SJCRH30 (cell line): ENCODE measurements around the gene DLL4. TPM values are rescaled to one million over a fixed set of nuclear protein-coding genes. Genes with fewer than 3 reads are reported as not detected.
A peak's percentile ranks its signal among the peaks of the same experiment; 100 is the strongest.

ENCODE experiments used
- DNase-seq, 2 experiments: peaks; one replicate each; pipeline ENCODE4 v3.0.0-alpha.2; 2015 to 2020
- H3K27ac ChIP-seq: fragments of 250-450 bp; sonication (Bioruptor Pico); 2 replicates; pipeline ENCODE4 v1.5.1; 2020; ENCODE audit warnings: mild to moderate bottlenecking, moderate library complexity
- H3K27me3 ChIP-seq: fragments of 250-450 bp; sonication (Bioruptor Pico); 2 replicates; pipeline ENCODE4 v1.5.1; 2020; ENCODE audit warnings: mild to moderate bottlenecking, moderate library complexity
- H3K36me3 ChIP-seq: fragments of 250-450 bp; sonication (Bioruptor Pico); 2 replicates; pipeline ENCODE4 v1.5.1; 2020; ENCODE audit warnings: mild to moderate bottlenecking, moderate library complexity
- H3K4me1 ChIP-seq: fragments of 250-450 bp; sonication (Bioruptor Pico); 2 replicates; pipeline ENCODE4 v1.5.1; 2020; ENCODE audit warnings: mild to moderate bottlenecking, moderate library complexity
- H3K4me3 ChIP-seq: fragments of 250-450 bp; sonication (Bioruptor Pico); 2 replicates; pipeline ENCODE4 v1.5.1; 2020; ENCODE audit warnings: mild to moderate bottlenecking, moderate library complexity
- H3K9me3 ChIP-seq: fragments of 250-450 bp; sonication (Bioruptor Pico); replicated peaks from 2 replicates; pipeline ENCODE4 v1.5.1; 2020; ENCODE audit warnings: mild to moderate bottlenecking, moderate library complexity
- total RNA-seq: library from RNA; depleted of rRNA; stranded (reverse); fragments of >200 nt; shearing (Covaris generic); gene quantifications from 2 replicates; pipeline ENCODE4 v1.2.3, GENCODE V29; 2014

DLL4 gene
- total RNA-seq, 1 experiment from 2014 or later: 0.43 TPM

DNA sequence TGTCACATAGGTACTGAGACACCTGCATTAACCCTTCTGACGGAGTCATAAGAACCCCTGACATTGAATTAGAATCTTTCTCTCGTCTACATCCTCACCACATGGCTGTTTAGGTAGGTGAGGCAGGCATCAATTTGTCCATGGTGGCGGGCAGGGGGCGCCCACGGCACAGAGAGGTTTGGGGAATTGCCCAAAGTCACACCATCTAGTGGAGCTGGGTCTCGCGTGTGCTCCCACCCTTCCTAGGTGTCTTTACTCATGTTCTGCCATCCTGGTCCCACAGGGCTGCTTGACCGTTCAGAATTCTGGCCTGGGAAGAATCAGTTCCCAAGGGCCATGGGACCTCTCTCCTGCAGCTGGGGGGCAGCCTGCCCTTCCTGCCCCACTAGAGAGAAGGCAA, 14.7 kb upstream of the DLL4 start:
- no peaks in the 10 kb centered on the region for H3K36me3 ChIP-seq
- H3K27ac ChIP-seq: no peak overlapping the region
- no peak overlapping the region for H3K4me3 ChIP-seq
- no peaks in the 10 kb centered on the region for H3K4me1 ChIP-seq
- peak in 1 of 2 experiments; percentile 43 for DNase-seq
- H3K27me3 ChIP-seq: no peaks in the 10 kb centered on the region
- H3K9me3 ChIP-seq: no peaks in the 10 kb centered on the region

- Histone ChIP-seq H3K27ac (no peak overlapping the region), H3K9me3 (no peaks in the 10 kb centered on the region), H3K4me1 (no peaks in the 10 kb centered on the region), H3K36me3 (no peaks in the 10 kb centered on the region), H3K27me3 (no peaks in the 10 kb centered on the region), H3K4me3 (no peak overlapping the region)
- DNase-seq: no peak
Observed at GRCh38 chr15:40915116-40915661, 14.0 kb upstream of the DLL4 start.

- H3K36me3 ChIP-seq: no peaks in the 10 kb centered on the region
- no peak for DNase-seq
- no peaks in the 10 kb centered on the region for H3K9me3 ChIP-seq
- H3K4me1 ChIP-seq: no peaks in the 10 kb centered on the region
- no peak overlapping the region for H3K27ac ChIP-seq
- no peaks in the 10 kb centered on the region for H3K27me3 ChIP-seq
- no peak overlapping the region for H3K4me3 ChIP-seq
Observed at GRCh38 chr15:40915679-40916078, 13.5 kb upstream of the DLL4 start.

- Histone ChIP-seq H3K27me3 (no peaks in the 10 kb centered on the region), H3K4me1 (no peaks in the 10 kb centered on the region), H3K4me3 (peak overlapping the region; percentile 50), H3K27ac (no peak overlapping the region), H3K36me3 (no peaks in the 10 kb centered on the region), H3K9me3 (no peaks in the 10 kb centered on the region)
- no peak for DNase-seq
Observed at GRCh38 chr15:40917585-40917984, 11.6 kb upstream of the DLL4 start.

DNA sequence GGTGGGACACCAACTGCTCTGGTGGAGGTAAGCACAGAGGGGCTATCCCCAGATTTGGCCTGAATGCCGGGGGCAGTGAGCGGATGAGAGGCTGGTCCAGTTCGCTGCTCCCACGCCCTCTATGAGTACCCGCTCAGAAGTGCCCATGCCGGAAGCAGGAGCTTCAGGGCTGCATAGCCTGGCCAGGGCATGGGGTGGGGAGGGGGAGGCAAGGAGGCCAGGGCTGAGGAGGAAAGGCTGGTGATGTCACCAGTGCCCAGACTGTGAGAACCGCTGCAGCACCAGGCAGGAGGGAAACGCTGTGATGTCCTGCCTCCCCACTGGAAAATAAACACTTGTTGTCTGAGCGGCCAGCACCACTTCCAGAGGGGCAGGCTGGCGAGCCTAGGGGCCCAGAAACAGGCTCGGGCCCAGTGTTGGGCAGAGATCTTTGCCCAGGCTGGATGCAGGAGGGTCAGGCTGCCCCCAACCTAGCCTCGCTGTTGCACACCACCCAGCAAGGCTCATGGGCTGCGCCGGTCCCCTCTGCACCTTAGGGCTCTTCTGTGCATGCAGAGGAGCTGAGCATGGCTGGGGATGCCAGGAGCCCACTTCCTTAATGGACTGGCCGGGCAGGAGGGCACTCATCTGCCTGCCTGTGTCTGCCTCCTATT, 10.9 kb upstream of the DLL4 start:
- Histone ChIP-seq H3K27me3 (no peaks in the 10 kb centered on the region), H3K27ac (peak overlapping the region; percentile 25; the same call in 1 of the 2 replicates), H3K4me1 (no peaks in the 10 kb centered on the region), H3K9me3 (no peaks in the 10 kb centered on the region), H3K36me3 (no peaks in the 10 kb centered on the region), H3K4me3 (peak overlapping the region; percentile 50)
- peak; percentile 42 to 50 for DNase-seq

- peak; percentile 59 to 63 for DNase-seq
- Histone ChIP-seq H3K4me3 (peak overlapping the region; percentile 50), H3K4me1 (no peaks in the 10 kb centered on the region), H3K9me3 (no peaks in the 10 kb centered on the region), H3K36me3 (no peaks in the 10 kb centered on the region), H3K27ac (peak overlapping the region; percentile 25), H3K27me3 (no peaks in the 10 kb centered on the region)
Observed at GRCh38 chr15:40918799-40919392, 10.2 kb upstream of the DLL4 start.

- H3K4me1 ChIP-seq: peaks cover 10% of the 10 kb centered on the region; the same call in 1 of the 2 replicates
- H3K27me3 ChIP-seq: peaks cover 15% of the 10 kb centered on the region; the same call in 1 of the 2 replicates
- H3K36me3 ChIP-seq: no peaks in the 10 kb centered on the region
- no peak for DNase-seq
- H3K9me3 ChIP-seq: no peaks in the 10 kb centered on the region
- no peak overlapping the region for H3K27ac ChIP-seq
- H3K4me3 ChIP-seq: no peak overlapping the region
Observed at GRCh38 chr15:40921949-40922607, 7.1 kb upstream of the DLL4 start.

GRCh38 chr15:40922608-40923005, 6.5 kb upstream of the DLL4 start:
- no peak overlapping the region for H3K27ac ChIP-seq
- H3K27me3 ChIP-seq: peaks cover 17% of the 10 kb centered on the region; the same call in 1 of the 2 replicates
- H3K4me1 ChIP-seq: peaks cover 13% of the 10 kb centered on the region; the same call in 1 of the 2 replicates
- H3K36me3 ChIP-seq: no peaks in the 10 kb centered on the region
- no peaks in the 10 kb centered on the region for H3K9me3 ChIP-seq
- no peak overlapping the region for H3K4me3 ChIP-seq
- no peak for DNase-seq

GRCh38 chr15:40923551-40923950, 5.6 kb upstream of the DLL4 start:
- Histone ChIP-seq H3K4me1 (peaks cover 13% of the 10 kb centered on the region; the same call in 1 of the 2 replicates), H3K36me3 (no peaks in the 10 kb centered on the region), H3K27ac (no peak overlapping the region), H3K27me3 (peaks cover 17% of the 10 kb centered on the region; the same call in 1 of the 2 replicates), H3K4me3 (no peak overlapping the region), H3K9me3 (no peaks in the 10 kb centered on the region)
- peak in 1 of 2 experiments; percentile 19 for DNase-seq

- H3K27me3 ChIP-seq: peaks cover 18% of the 10 kb centered on the region
- no peaks in the 10 kb centered on the region for H3K36me3 ChIP-seq
- no peak for DNase-seq
- H3K4me1 ChIP-seq: peaks cover 16% of the 10 kb centered on the region; the same call in 1 of the 2 replicates
- H3K27ac ChIP-seq: no peak overlapping the region
- H3K9me3 ChIP-seq: no peaks in the 10 kb centered on the region
- peak overlapping the region; percentile 27 for H3K4me3 ChIP-seq
Observed at GRCh38 chr15:40925495-40925862, 3.7 kb upstream of the DLL4 start.

GRCh38 chr15:40925863-40926658, 3.1 kb upstream of the DLL4 start:
- Histone ChIP-seq H3K36me3 (no peaks in the 10 kb centered on the region), H3K4me1 (peaks cover 17% of the 10 kb centered on the region; the same call in 1 of the 2 replicates), H3K27ac (no peak overlapping the region), H3K9me3 (no peaks in the 10 kb centered on the region), H3K27me3 (peaks cover 22% of the 10 kb centered on the region), H3K4me3 (peak overlapping the region; percentile 27)
- peak; percentile 35 to 45 for DNase-seq

DNA sequence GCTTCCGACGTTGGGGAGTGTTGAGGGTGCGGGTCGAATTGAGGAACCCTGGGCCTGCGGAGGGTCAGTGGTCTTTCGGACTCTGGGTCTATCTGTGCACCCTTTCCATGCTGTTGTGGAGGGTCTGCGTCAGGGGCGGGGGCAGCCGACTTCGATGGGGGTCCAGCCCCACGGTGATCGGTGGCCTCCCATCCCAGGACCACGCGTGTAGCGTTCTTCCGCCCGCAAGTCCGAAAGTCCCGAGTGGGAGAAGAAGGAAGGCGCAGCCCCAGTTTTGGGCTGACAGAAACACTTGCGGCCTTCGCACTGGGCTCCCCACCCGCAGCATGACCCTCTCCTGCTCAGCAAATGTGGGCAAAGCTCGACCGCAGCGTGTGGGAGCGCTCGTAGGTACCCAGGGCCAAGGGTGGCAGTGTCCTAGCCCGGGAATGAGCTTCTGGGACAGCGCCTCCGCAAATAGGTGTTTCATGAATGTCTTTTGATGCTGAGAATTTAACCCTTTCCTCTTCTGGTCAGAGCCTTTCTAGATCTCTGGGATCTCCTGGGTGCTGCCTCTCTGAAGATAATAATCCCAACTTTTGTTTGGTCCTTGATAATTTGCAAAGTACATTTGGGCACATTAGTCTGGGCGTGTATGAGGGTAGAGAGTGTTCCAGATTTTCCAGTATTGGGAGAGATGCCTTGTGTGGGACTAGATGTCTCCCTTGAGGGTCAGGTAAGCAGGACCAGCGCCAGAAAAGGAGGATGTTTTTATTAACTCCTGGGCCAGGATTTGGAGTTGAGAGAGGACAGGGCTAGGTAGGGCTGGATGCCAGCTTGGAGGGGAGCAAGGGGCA, 2.3 kb upstream of the DLL4 start:
- peak overlapping the region; percentile 56 for H3K4me3 ChIP-seq
- no peak overlapping the region for H3K27ac ChIP-seq
- peaks cover 27% of the 10 kb centered on the region for H3K27me3 ChIP-seq
- H3K4me1 ChIP-seq: peaks cover 17% of the 10 kb centered on the region; the same call in 1 of the 2 replicates
- no peak for DNase-seq
- H3K9me3 ChIP-seq: no peaks in the 10 kb centered on the region
- H3K36me3 ChIP-seq: no peaks in the 10 kb centered on the region

DNA sequence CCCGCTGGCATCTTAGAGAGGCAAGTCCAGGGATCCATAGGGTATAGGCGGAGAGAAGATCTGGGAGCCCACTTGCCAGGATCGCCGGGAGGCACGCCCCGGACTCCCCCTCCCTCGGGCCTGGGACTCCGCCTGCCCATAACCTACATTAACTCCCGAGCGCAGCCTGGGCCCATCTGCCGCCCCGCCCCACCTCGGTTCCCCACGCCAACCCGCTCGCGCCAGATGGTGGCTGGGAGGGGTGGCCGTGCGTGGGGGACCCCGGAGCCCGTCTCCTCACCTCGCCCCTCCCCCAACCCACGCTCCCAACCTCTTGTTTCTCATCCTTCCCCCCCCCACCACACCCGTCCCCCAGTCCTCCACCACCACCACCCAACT, 1.7 kb upstream of the DLL4 start:
- H3K36me3 ChIP-seq: no peaks in the 10 kb centered on the region
- H3K27ac ChIP-seq: no peak overlapping the region
- H3K27me3 ChIP-seq: peaks cover 27% of the 10 kb centered on the region
- peaks cover 17% of the 10 kb centered on the region; the same call in 1 of the 2 replicates for H3K4me1 ChIP-seq
- DNase-seq: peak; percentile 47 to 56
- no peaks in the 10 kb centered on the region for H3K9me3 ChIP-seq
- H3K4me3 ChIP-seq: peak overlapping the region; percentile 56
